PFSK-1 (cell line): ENCODE results near the gene MTUS2.

Experiments used
- FOXP2 ChIP-seq: optimal IDR thresholded peaks from 2 replicates; pipeline ENCODE3; 2011; ENCODE audit warnings: borderline replicate concordance, control low read depth, inconsistent platforms; ENCODE audit not compliant: insufficient read depth; ENCODE audit errors: extremely low read length, extremely low read depth
- POLR2AphosphoS5 ChIP-seq: IDR thresholded peaks from 2 replicates; pipeline ENCODE4 v1.6.1; 2012; ENCODE audit warnings: low read depth, mild to moderate bottlenecking, control low read depth, low read length, moderate library complexity
- REST ChIP-seq, 2 experiments: IDR thresholded peaks; 2 replicates each; pipeline versions ENCODE4 v1.6.1 to v1.8.0; 2011 to 2012; ENCODE audit warnings: low read depth in 2 of 2, low read length in 2 of 2, control low read depth in 1 of 2, inconsistent platforms in 1 of 2, mild to moderate bottlenecking in 1 of 2, moderate library complexity in 1 of 2; ENCODE audit not compliant: insufficient read depth in 1 of 2
- SIN3A ChIP-seq: IDR thresholded peaks from 2 replicates; pipeline ENCODE4 v1.6.1; 2012; ENCODE audit warnings: mild to moderate bottlenecking, low read length, moderate library complexity, borderline replicate concordance; ENCODE audit not compliant: insufficient read depth
- TAF1 ChIP-seq: IDR thresholded peaks from 2 replicates; pipeline ENCODE4 v1.6.1; 2012; ENCODE audit warnings: low read length, control low read depth, borderline replicate concordance; ENCODE audit not compliant: insufficient read depth

MTUS2 gene

GRCh38 chr13:28865149-28865744 lies 45.1 kb downstream of the MTUS2 start:
- TF ChIP-seq FOXP2 (no peak), TAF1 (no peak), POLR2AphosphoS5 (no peak), REST (IDR thresholded peaks at IDR 0.05; ENCODE audit: insufficient read depth in 1 of 2, low read depth in 2 of 2, low read length in 2 of 2) (no peak), SIN3A (no peak)

GRCh38 chr13:28865951-28866350 lies 45.8 kb downstream of the MTUS2 start:
- TF ChIP-seq TAF1, result no peak

- TF ChIP-seq SIN3A (no peak), TAF1 (no peak)
Measured at GRCh38 chr13:28866932-28867331, 46.8 kb downstream of the MTUS2 start.

GRCh38 chr13:28867564-28867963 lies 47.4 kb downstream of the MTUS2 start:
- no peak for TF ChIP-seq REST (IDR thresholded peaks at IDR 0.05; ENCODE audit: insufficient read depth in 1 of 2, low read depth in 2 of 2, low read length in 2 of 2)

- no peak for TF ChIP-seq REST (IDR thresholded peaks at IDR 0.05; ENCODE audit: insufficient read depth in 1 of 2, low read depth in 2 of 2, low read length in 2 of 2)
- no peak for TF ChIP-seq TAF1
- TF ChIP-seq SIN3A, result no peak
- no peak for TF ChIP-seq POLR2AphosphoS5
- no peak for TF ChIP-seq FOXP2
Measured at GRCh38 chr13:28872427-28873176, 52.5 kb downstream of the MTUS2 start.

- TF ChIP-seq SIN3A (no peak), FOXP2 (no peak), TAF1 (no peak), REST (IDR thresholded peaks at IDR 0.05; ENCODE audit: insufficient read depth in 1 of 2, low read depth in 2 of 2, low read length in 2 of 2) (no peak), POLR2AphosphoS5 (no peak)
Measured at GRCh38 chr13:28875846-28876615, 55.9 kb downstream of the MTUS2 start.
